GM12878 (cell line): ENCODE data around the gene MSH6. TPM values are rescaled to one million over a fixed set of nuclear protein-coding genes. Genes with fewer than 3 reads are reported as not detected.

Experiments
- ATAC-seq: fragments of 200-7000 bp; cut with Tn5 transposase; 3 replicates; pipeline ENCODE4 v1.9.1; 2020; ENCODE audit warnings: mild to moderate bottlenecking, moderate library complexity
- BruUV-seq: library from RNA; stranded (reverse); fragments of 400-500 nt; replicated peaks from 2 replicates; lab custom pipeline; 2021; lab: Mats Ljungman, UMichigan
- CTCF ChIA-PET: fragments of 300-600 bp; sonication (Branson Sonifier 250); formaldehyde crosslinking; extraction: SDS; loops from one replicate; lab custom pipeline; 2021; ENCODE audit warnings: inconsistent platforms; lab: Yijun Ruan, JAX
- POLR2A ChIA-PET: fragments of 350-600 bp; formaldehyde crosslinking; extraction: SDS; loops from one replicate; lab custom pipeline; 2021; ENCODE audit warnings: inconsistent platforms; lab: Charles Lee
- RAD21 ChIA-PET: fragments of 300-600 bp; sonication (Branson Sonifier 250); formaldehyde crosslinking; loops from one replicate; lab custom pipeline; 2023; ENCODE audit warnings: antibody characterized with exemption; ENCODE audit not compliant: unreplicated experiment; lab: Charles Lee
- SMC1A ChIA-PET: fragments of 300-600 bp; sonication (Branson Sonifier 250); formaldehyde crosslinking; loops from one replicate; lab custom pipeline; 2023; ENCODE audit not compliant: unreplicated experiment, uncharacterized antibody; lab: Charles Lee
- DNase-seq: peaks from one replicate; pipeline ENCODE4 v3.0.0-alpha.2; 2011; ENCODE audit warnings: low read depth, low spot score
- FAIRE-seq: peaks from 3 replicates; lab custom pipeline; 2011; peaks lifted over from hg19 to GRCh38; lab: Jason Lieb, UNC
- H2AFZ ChIP-seq: 2 replicates; pipeline ENCODE4 v1.6.0; 2011; ENCODE audit warnings: low read depth, low read length, control low read depth; ENCODE audit not compliant: control insufficient read depth
- H3K27ac ChIP-seq: 2 replicates; pipeline ENCODE4 v1.5.1; 2011; ENCODE audit warnings: control low read depth; ENCODE audit not compliant: control insufficient read depth, insufficient read depth
- H3K27me3 ChIP-seq, 2 experiments: replicated peaks in 1 of 2; 2 replicates each; pipeline versions ENCODE4 v1.6.0 to v1.6.1; 2011; ENCODE audit warnings: low read length in 1 of 2; ENCODE audit not compliant: control insufficient read depth in 2 of 2, insufficient read depth in 2 of 2
- H3K36me3 ChIP-seq, 2 experiments: 2 replicates each; pipeline ENCODE4 v1.5.1; 2011; ENCODE audit warnings: low read length in 1 of 2; ENCODE audit not compliant: control insufficient read depth in 2 of 2, insufficient read depth in 2 of 2
- H3K4me1 ChIP-seq: 2 replicates; pipeline ENCODE4 v1.6.1; 2011; ENCODE audit warnings: mild to moderate bottlenecking, low read length, moderate library complexity, mixed read lengths; ENCODE audit not compliant: control insufficient read depth, insufficient read depth
- H3K4me2 ChIP-seq: 2 replicates; pipeline ENCODE4 v1.6.0; 2011; ENCODE audit warnings: control low read depth; ENCODE audit not compliant: control insufficient read depth, insufficient read depth
- H3K4me3 ChIP-seq: fragments of 200-600 bp; sonication (generic); 2 replicates; pipeline ENCODE4 v1.5.1; 2016
- H3K79me2 ChIP-seq: 2 replicates; pipeline ENCODE4 v1.6.0; 2011; ENCODE audit warnings: low read length; ENCODE audit not compliant: control insufficient read depth, insufficient read depth
- H3K9ac ChIP-seq: 2 replicates; pipeline ENCODE4 v1.8.0; 2011; ENCODE audit warnings: low read length, control low read depth, mixed read lengths; ENCODE audit not compliant: control insufficient read depth, insufficient read depth
- H3K9me3 ChIP-seq: replicated peaks from 3 replicates; pipeline ENCODE4 v1.5.1; 2011; ENCODE audit warnings: mild to moderate bottlenecking, low read length; ENCODE audit not compliant: control insufficient read depth, insufficient read depth
- H4K20me1 ChIP-seq: 2 replicates; pipeline ENCODE4 v1.6.0; 2011; ENCODE audit not compliant: control insufficient read depth, insufficient read depth
- HDAC2 ChIP-seq: fragments of 200-600 bp; sonication (generic); IDR thresholded peaks from 2 replicates; pipeline ENCODE4 v1.6.1; 2017
- HDAC6 ChIP-seq: fragments of 200-600 bp; sonication (generic); IDR thresholded peaks from one replicate; pipeline ENCODE4 v1.8.0; 2017; ENCODE audit warnings: antibody characterized with exemption; ENCODE audit not compliant: unreplicated experiment
- IRF3 ChIP-seq: fragments of 450-650 bp; IDR thresholded peaks from 2 replicates; pipeline ENCODE4 v1.6.1; 2014; ENCODE audit warnings: mild to moderate bottlenecking
- KLF5 ChIP-seq: fragments of 450-650 bp; IDR thresholded peaks from 2 replicates; pipeline ENCODE4 v1.6.1; 2014; ENCODE audit warnings: mild to moderate bottlenecking; ENCODE audit not compliant: partially characterized antibody
- MEF2A ChIP-seq: IDR thresholded peaks from 2 replicates; pipeline ENCODE4 v1.6.1; 2011; ENCODE audit warnings: low read depth, mild to moderate bottlenecking, low read length, moderate library complexity; ENCODE audit not compliant: insufficient read depth
- NBN ChIP-seq: fragments of 450-650 bp; IDR thresholded peaks from 2 replicates; pipeline ENCODE4 v1.6.1; 2016
- NKRF ChIP-seq: fragments of 450-650 bp; conservative IDR thresholded peaks from 2 replicates; pipeline ENCODE4 v1.6.1; 2017; ENCODE audit warnings: mild to moderate bottlenecking, moderate library complexity
- PKNOX1 ChIP-seq: fragments of 450-650 bp; IDR thresholded peaks from 2 replicates; pipeline ENCODE4 v1.6.1; 2016; ENCODE audit warnings: mild to moderate bottlenecking
- PML ChIP-seq: IDR thresholded peaks from 2 replicates; pipeline ENCODE4 v1.6.1; 2012; ENCODE audit warnings: low read length, inconsistent platforms
- POLR2AphosphoS2 ChIP-seq: IDR thresholded peaks from 2 replicates; pipeline ENCODE4 v1.6.1; 2011; ENCODE audit warnings: low read depth, mild to moderate bottlenecking, low read length, improper control_type of control experiment, moderate library complexity
- RELA ChIP-seq: fragments of 450-650 bp; IDR thresholded peaks from 2 replicates; pipeline ENCODE4 v1.8.0; 2014; ENCODE audit warnings: borderline replicate concordance; ENCODE audit not compliant: partially characterized antibody
- SMARCA5 ChIP-seq: fragments of 450-650 bp; IDR thresholded peaks from 2 replicates; pipeline ENCODE4 v1.6.1; 2017; ENCODE audit warnings: mild to moderate bottlenecking
- SMC3 ChIP-seq: IDR thresholded peaks from 2 replicates; pipeline ENCODE4 v1.6.1; 2011; ENCODE audit warnings: low read length, improper control_type of control experiment, borderline replicate concordance
- TAF1 ChIP-seq: IDR thresholded peaks from 2 replicates; pipeline ENCODE4 v1.6.1; 2011; ENCODE audit warnings: mild to moderate bottlenecking, low read depth, low read length, borderline replicate concordance
- USF1 ChIP-seq: IDR thresholded peaks from 2 replicates; pipeline ENCODE4 v1.6.1; 2011; ENCODE audit warnings: borderline replicate concordance, low read depth, mild to moderate bottlenecking, moderate library complexity, mixed read lengths, low read length; ENCODE audit not compliant: insufficient read depth; ENCODE audit errors: extremely low read length
- ZNF24 ChIP-seq: fragments of 450-650 bp; IDR thresholded peaks from 2 replicates; pipeline ENCODE4 v1.6.1; 2017; ENCODE audit warnings: antibody characterized with exemption, mild to moderate bottlenecking
- ZNF274 ChIP-seq: IDR thresholded peaks from one replicate; pipeline ENCODE4 v1.8.0; 2011; ENCODE audit not compliant: insufficient read length, insufficient read depth
- ZNF384 ChIP-seq: IDR thresholded peaks from 2 replicates; pipeline ENCODE4 v1.6.1; 2012; ENCODE audit warnings: low read depth, mild to moderate bottlenecking, low read length, improper control_type of control experiment, borderline replicate concordance
- ZNF622 ChIP-seq: fragments of 450-650 bp; IDR thresholded peaks from 2 replicates; pipeline ENCODE4 v1.6.1; 2017; ENCODE audit warnings: mild to moderate bottlenecking, inconsistent platforms
- WGBS: methylation state at CpG from one replicate; pipeline ENCODE4 v1.1.6; 2016; ENCODE audit warnings: low lambda C conversion rate; ENCODE audit not compliant: insufficient replicate concordance, insufficient coverage; ENCODE audit errors: missing lambda C conversion rate; 5-methylcytosine and 5-hydroxymethylcytosine counted together
- in situ Hi-C: fragments of 300-500 bp; cut with MboI; formaldehyde crosslinking; loops from 9 replicates; pipeline ENCODE4 v1.14.3; 2018; ENCODE audit warnings: mixed read lengths
- intact Hi-C: fragments of 100-400 bp; cut with micrococcal nuclease; formaldehyde crosslinking; loops from one replicate; pipeline ENCODE4 v1.14.2; 2022; ENCODE audit not compliant: unreplicated experiment
- polyA plus RNA-seq, 11 experiments: library from polyadenylated mRNA; depleted of rRNA in 4 of 11; unstranded in 6 of 11; stranded (reverse) in 5 of 11; fragments of >200 nt; fragmentation: Nextera tagmentation in 4 of 11; fragmentation: Illumina TruSeq in 1 of 11; extraction: Ambion mirVana in 4 of 11; extraction: Trizol in 1 of 11; gene quantifications; 1 replicate in 1 of 11; 2 replicates in 10 of 11; pipeline versions ENCODE4 v1.2.1 to v1.2.3, GENCODE V29; 2011 to 2016; ENCODE audit warnings: inconsistent platforms in 2 of 11, missing spikeins in 2 of 11, low read depth in 1 of 11
- total RNA-seq, 4 experiments: library from RNA; depleted of rRNA in 3 of 4; stranded (reverse); fragments of >200 nt in 3 of 4; fragmentation: Illumina TruSeq in 1 of 4; extraction: Trizol in 1 of 4; gene quantifications; 2 replicates each; pipeline versions ENCODE4 v1.2.1 to v1.2.3, GENCODE V29; 2013 to 2021

The MSH6 gene
- total and polyA plus RNA-seq, 10 of the 15 experiments (the other 5 are each of a cell fraction or from before 2014, with no cell fraction given): 12.4 to 108 (median 67.4) TPM

- POLR2A ChIA-PET: interaction anchor here (0.6 to 1.0 kb wide), 2 partner anchors 10 to 50 kb away, joined by 7 to 8 read pairs; no protein-coding TSS in a partner anchor
- TF ChIP-seq NBN (no peak), SMARCA5 (no peak), ZNF274 (no peak), RELA (no peak), MEF2A (no peak), POLR2AphosphoS2 (no peak), ZNF384 (no peak), ZNF622 (no peak), KLF5 (no peak), NKRF (no peak), TAF1 (no peak), ZNF24 (no peak), PML (no peak), PKNOX1 (no peak), IRF3 (no peak), HDAC6 (no peak), HDAC2 (no peak), USF1 (no peak), SMC3 (no peak)
- ATAC-seq (no peak), FAIRE-seq (no peak), DNase-seq (no peak)
- H3K27ac ChIP-seq: no peak overlapping the region
- CTCF ChIA-PET: interaction anchor here (0.9 to 1.6 kb wide), 4 partner anchors 9 to 304 kb away, joined by 3 to 5 read pairs (median 4); no protein-coding TSS in a partner anchor
- H4K20me1 ChIP-seq: no peaks in the 10 kb centered on the region
- no peaks in the 10 kb centered on the region for H3K36me3 ChIP-seq
- 80% methylated on average over 3 of the region's 3 CpGs for WGBS
- H2AFZ ChIP-seq: no peak overlapping the region
- no peak overlapping the region for H3K4me2 ChIP-seq
- H3K4me1 ChIP-seq: peaks cover 11% of the 10 kb centered on the region
- H3K9me3 ChIP-seq: no peaks in the 10 kb centered on the region; the same call in 2 of the 3 replicates
- no peaks in the 10 kb centered on the region for H3K27me3 ChIP-seq
- no peak overlapping the region for H3K4me3 ChIP-seq
- no peaks in the 10 kb centered on the region for H3K79me2 ChIP-seq
- RAD21 ChIA-PET: interaction anchor here (0.8 to 1.5 kb wide), 4 partner anchors 10 to 26 kb away, joined by 3 to 4 read pairs (median 4); no protein-coding TSS in a partner anchor
- in situ Hi-C loops (no loop called here), intact Hi-C loops (no loop called here)
- BruUV-seq: no TSS peak
- H3K9ac ChIP-seq: no peak overlapping the region
- SMC1A ChIA-PET: interaction anchor here (0.9 to 2.1 kb wide), 5 partner anchors 9 to 304 kb away, joined by 3 to 6 read pairs (median 4); no protein-coding TSS in a partner anchor
Measured at GRCh38 chr2:47741101-47741500, 41.8 kb upstream of the MSH6 start.
